ENCODE data around the gene GPR108. TPM values are rescaled to one million over a fixed set of nuclear protein-coding genes. Genes with fewer than 3 reads are reported as not detected.

The GPR108 gene
- 38.3 and 55.3 TPM in 2 replicates for total RNA-seq (ENCODE audit: low replicate concordance)

DNA sequence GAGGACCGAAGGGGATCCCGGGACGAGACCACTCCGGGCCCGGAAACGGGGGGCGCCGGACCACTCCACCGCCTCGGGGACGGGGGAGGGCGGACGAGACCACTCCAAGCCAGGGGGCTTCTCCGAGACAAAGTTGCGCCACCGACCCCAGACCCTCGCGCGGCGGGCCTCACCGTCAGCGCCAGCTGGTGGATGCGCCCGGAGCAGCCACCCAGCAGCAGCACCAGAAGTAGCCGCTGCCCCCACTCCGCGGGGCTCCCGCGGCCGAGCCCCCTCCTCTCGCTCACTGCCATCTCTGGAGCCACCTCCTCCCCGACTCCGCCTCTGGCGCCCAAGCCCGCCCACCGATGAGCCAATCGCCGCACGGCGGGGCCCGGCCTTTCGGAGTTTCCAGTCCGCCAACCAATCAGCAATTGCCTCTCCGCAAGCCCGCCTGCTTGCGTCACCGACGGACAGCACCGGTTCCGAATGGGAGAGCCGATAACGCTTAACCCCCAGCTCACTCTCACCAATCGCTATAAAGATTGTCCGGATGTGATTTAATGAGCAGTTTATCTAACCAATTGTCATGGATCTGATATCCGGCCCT, at the start of gene GPR108:
Gene GPR108, minus strand, starts transcription at position 297 of the 589 bp plus-strand sequence. Its CDS starts 4 bp downstream, at position 293.
- peak within 1 kb of the TSS; percentile 96 for H3K27ac Mint-ChIP-seq
- peak within 1 kb of the TSS; percentile 97 for H3K4me3 Mint-ChIP-seq
- Histone ChIP-seq H3K9ac (peak within 1 kb of the TSS; percentile 81), H3K79me2 (ENCODE audit: low read depth) (peaks cover 33% of the 10 kb centered on the region), H3K4me1 (peaks cover 28% of the 10 kb centered on the region), H3K9me3 (ENCODE audit: low read depth) (no peaks in the 10 kb centered on the region), H3K4me2 (peak within 1 kb of the TSS; percentile 93), H3K27me3 (no peaks in the 10 kb centered on the region), H3K36me3 (no peaks in the 10 kb centered on the region), H3K4me3 (peak within 1 kb of the TSS; percentile 91), H3F3A (ENCODE audit: low read depth) (peaks cover 44% of the 10 kb centered on the region), H2AFZ (replicated peaks) (peak within 1 kb of the TSS; percentile 69), H3K27ac (peak within 1 kb of the TSS; percentile 98), H4K20me1 (ENCODE audit: low read depth) (no peaks in the 10 kb centered on the region)
- peaks cover 9% of the 10 kb centered on the region for H3K27me3 Mint-ChIP-seq (ENCODE audit: insufficient read depth, low read depth)
- no peaks in the 10 kb centered on the region for H3K9me3 Mint-ChIP-seq
- DNase-seq (ENCODE audit: low spot score), result peak; percentile 100
- H3K36me3 Mint-ChIP-seq, result peaks cover 5% of the 10 kb centered on the region
- peaks cover 36% of the 10 kb centered on the region for H3K4me1 Mint-ChIP-seq
- TF ChIP-seq EZH2 (IDR thresholded peaks at IDR 0.05) (no peak), EZH2phosphoT487 (IDR thresholded peaks at IDR 0.05) (no peak)
- TF ChIP-seq, protein P1, sequence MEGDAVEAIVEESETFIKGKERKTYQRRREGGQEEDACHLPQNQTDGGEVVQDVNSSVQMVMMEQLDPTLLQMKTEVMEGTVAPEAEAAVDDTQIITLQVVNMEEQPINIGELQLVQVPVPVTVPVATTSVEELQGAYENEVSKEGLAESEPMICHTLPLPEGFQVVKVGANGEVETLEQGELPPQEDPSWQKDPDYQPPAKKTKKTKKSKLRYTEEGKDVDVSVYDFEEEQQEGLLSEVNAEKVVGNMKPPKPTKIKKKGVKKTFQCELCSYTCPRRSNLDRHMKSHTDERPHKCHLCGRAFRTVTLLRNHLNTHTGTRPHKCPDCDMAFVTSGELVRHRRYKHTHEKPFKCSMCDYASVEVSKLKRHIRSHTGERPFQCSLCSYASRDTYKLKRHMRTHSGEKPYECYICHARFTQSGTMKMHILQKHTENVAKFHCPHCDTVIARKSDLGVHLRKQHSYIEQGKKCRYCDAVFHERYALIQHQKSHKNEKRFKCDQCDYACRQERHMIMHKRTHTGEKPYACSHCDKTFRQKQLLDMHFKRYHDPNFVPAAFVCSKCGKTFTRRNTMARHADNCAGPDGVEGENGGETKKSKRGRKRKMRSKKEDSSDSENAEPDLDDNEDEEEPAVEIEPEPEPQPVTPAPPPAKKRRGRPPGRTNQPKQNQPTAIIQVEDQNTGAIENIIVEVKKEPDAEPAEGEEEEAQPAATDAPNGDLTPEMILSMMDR (IDR thresholded peaks at IDR 0.05), result no peak

DNA sequence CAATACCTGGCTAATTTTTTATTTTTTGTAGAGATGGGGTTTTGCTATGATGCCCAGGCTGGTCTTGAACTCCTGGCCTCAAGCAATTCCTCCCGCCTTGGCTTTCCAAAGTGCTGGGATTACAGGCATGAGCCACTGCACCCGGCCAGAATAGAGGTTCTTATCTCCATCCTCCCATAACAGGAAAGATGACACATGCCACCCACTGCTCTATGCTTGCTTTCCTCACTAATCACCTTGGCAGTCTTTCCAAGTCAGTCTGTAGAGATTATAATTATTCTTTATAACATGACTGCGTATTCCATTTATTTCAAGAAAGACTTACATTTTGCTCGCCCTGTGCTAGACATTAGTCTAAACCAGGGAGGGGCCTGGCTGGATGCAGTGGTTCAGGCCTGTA, 41.8 kb upstream of the GPR108 start:
- H2AFZ ChIP-seq (replicated peaks), result no peak overlapping the region
- H3K9ac ChIP-seq, result no peak overlapping the region
- peaks cover 7% of the 10 kb centered on the region for H3K27me3 Mint-ChIP-seq (ENCODE audit: insufficient read depth, low read depth)
- no peaks in the 10 kb centered on the region for H4K20me1 ChIP-seq (ENCODE audit: low read depth)
- no peak overlapping the region for H3K27ac ChIP-seq
- H3K4me1 Mint-ChIP-seq, result no peaks in the 10 kb centered on the region
- no peak overlapping the region for H3K4me3 ChIP-seq
- no peaks in the 10 kb centered on the region for H3K79me2 ChIP-seq (ENCODE audit: low read depth)
- peaks cover 9% of the 10 kb centered on the region for H3K9me3 Mint-ChIP-seq
- no peak overlapping the region for H3K4me2 ChIP-seq
- no peak overlapping the region for H3K27ac Mint-ChIP-seq
- TF ChIP-seq, protein P1 (IDR thresholded peaks at IDR 0.05), result no peak
- TF ChIP-seq EZH2 (IDR thresholded peaks at IDR 0.05), result no peak
- no peak for TF ChIP-seq EZH2phosphoT487 (IDR thresholded peaks at IDR 0.05)
- DNase-seq (ENCODE audit: low spot score), result no peak
- H3K36me3 ChIP-seq, result no peaks in the 10 kb centered on the region
- H3K4me3 Mint-ChIP-seq, result no peak overlapping the region
- no peaks in the 10 kb centered on the region for H3K4me1 ChIP-seq
- no peaks in the 10 kb centered on the region for H3K27me3 ChIP-seq
- no peaks in the 10 kb centered on the region for H3K36me3 Mint-ChIP-seq
- no peaks in the 10 kb centered on the region for H3K9me3 ChIP-seq (ENCODE audit: low read depth)
- peaks cover 7% of the 10 kb centered on the region for H3F3A ChIP-seq (ENCODE audit: low read depth)

DNA sequence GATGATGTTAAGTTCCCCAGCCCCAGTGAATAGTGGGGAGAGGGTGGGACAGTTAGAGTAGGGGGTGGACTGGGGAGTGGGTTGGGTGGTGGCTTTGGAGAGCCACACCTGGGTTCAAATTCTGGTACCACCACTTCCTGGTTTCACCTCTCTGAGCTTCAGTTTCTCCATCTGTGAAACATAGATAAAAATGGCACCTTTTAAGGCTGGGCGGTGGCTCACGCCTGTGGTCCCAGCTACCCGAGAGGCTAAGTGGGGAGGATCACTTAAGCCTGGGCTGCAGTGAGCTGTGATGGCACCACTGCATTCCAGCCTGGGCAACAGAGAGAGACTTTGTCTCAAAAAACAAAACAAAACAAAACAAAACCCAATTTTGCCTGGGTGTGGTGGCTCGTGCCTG, 41.0 kb upstream of the GPR108 start:
- Histone ChIP-seq H3K9ac (no peak overlapping the region), H3K4me3 (no peak overlapping the region), H4K20me1 (ENCODE audit: low read depth) (no peaks in the 10 kb centered on the region), H3K36me3 (no peaks in the 10 kb centered on the region), H3K27me3 (no peaks in the 10 kb centered on the region), H3F3A (ENCODE audit: low read depth) (peaks cover 7% of the 10 kb centered on the region), H3K27ac (no peak overlapping the region), H3K79me2 (ENCODE audit: low read depth) (no peaks in the 10 kb centered on the region), H3K9me3 (ENCODE audit: low read depth) (no peaks in the 10 kb centered on the region), H3K4me2 (no peak overlapping the region), H2AFZ (replicated peaks) (no peak overlapping the region), H3K4me1 (no peaks in the 10 kb centered on the region)
- DNase-seq (ENCODE audit: low spot score), result no peak
- Mint-ChIP-seq H3K4me3 (no peak overlapping the region), H3K27ac (no peak overlapping the region), H3K4me1 (peaks cover 3% of the 10 kb centered on the region), H3K27me3 (ENCODE audit: insufficient read depth, low read depth) (peaks cover 7% of the 10 kb centered on the region), H3K36me3 (no peaks in the 10 kb centered on the region), H3K9me3 (peaks cover 9% of the 10 kb centered on the region)
- no peak for TF ChIP-seq EZH2phosphoT487 (IDR thresholded peaks at IDR 0.05)
- no peak for TF ChIP-seq EZH2 (IDR thresholded peaks at IDR 0.05)
- TF ChIP-seq, protein P1 (IDR thresholded peaks at IDR 0.05), result no peak
